HG03432 (cell line): Measurements from ENCODE around the gene SCAP.
"Not testable (repeated sequence)": the region's sequence is repeated elsewhere in the genome, so short reads cannot be mapped to it uniquely, and the experiment has no call there.

Experiments
- ATAC-seq: cut with Tn5 transposase; IDR thresholded peaks from one replicate; pipeline ENCODE4 v1.9.1; 2021; ENCODE audit warnings: mild to moderate bottlenecking, moderate library complexity; ENCODE audit not compliant: unreplicated experiment

SCAP gene

DNA sequence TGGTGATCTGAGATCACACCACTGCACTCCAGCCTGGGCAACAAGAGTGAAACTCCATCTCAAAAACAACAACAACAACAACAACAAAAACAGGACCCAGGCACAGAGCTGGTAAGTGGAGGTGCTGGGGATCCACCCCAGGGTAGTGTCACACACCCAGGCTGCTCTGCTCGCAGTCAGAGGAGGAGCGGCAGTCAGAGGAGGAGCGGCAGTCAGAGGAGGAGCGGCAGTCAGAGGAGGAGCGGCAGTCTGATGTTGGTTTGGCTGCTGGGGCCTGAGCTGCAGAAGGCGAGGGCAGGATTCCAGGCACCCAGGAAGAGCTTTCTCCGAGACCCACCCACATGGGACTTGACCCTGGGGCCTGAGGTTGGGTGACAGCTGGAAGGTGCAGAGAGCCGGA, 105.7 kb downstream of the SCAP start:
- ATAC-seq, result not testable (repeated sequence)

DNA sequence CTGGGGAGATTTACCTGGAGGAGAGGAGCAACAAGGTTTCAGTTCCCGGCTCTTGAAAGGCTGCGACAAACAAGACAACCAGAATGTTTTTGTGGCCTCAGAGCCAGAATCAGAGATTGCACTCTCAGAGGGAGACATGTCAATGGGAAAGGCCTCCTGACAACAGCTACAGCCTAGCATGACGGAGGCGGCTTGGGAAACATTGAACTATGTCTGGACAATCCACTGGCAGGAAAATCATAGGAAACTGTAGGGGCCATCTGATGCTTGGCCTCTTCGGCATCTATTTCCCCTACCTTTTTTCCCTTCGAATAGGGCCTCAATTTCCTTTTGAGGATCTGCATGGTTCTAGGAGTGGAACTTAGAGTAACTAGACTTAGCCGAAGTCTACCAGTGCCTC, 108.1 kb downstream of the SCAP start:
- ATAC-seq, result no peak

DNA sequence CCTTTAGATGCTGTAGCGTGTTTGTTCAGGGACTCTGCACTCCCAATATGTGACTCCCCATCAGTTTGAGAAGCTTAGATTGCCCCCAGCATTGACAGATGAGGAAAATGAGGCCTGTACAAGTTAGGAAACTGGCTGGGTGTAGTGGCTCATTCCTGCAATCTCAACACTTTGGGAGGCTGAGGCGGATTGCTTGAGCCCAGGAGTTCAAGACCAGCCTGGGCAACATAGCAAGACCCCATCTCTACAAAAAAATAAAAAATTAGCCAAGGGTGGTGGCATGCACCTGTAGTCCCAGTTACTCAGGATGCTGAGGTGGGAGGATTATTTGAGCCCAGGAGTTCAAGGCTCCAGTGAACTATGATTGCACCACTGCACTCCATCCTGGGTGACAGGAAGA, 108.9 kb downstream of the SCAP start:
- no peak for ATAC-seq

DNA sequence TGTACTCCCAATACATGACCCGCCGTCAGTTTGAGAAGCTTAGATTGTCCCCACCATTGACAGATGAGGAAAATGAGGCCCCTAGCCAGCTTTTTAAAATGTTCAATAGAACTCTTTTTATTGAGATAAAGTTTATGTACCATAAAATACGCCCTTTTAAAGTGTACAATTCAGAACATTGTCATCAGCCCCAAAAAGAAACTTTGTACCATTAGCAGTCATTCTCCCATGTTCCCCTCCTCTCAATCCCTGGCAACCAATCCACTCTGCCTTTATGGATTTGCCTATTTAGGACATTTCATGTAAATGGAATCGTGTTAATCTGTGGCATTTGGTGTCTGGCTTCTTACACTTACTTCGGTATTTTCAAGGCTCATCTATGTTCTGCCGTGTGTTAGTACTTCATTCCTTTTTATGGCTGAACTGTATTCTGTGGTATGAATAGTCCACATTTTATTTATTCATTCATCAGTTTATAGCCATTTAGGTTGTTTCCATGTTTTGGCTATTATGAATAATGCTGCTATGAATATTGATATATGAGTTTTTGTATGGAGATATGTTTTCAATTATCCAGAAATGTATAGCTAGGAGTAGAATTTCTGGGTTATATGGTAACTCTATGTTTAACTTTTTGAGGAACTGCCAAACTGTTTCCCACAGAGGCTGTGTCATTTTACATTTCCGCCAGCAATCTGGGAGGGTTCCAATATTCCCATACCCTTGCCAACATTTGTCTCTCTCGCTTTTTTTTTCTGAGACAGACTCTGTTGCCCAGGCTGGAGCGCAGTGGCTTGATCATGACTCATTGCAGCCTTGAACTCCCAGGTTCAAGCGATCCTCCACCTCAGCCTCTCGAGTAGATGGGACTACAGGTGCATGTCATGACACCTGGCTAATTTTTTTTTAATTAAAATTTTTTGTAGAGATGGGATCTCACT, 110.3 kb downstream of the SCAP start:
- no peak for ATAC-seq
